Naive B cell (primary cell): ENCODE data around the gene SMPDL3B. TPM values are rescaled to one million over a fixed set of nuclear protein-coding genes. Genes with fewer than 3 reads are reported as not detected.

Source experiments
- ATAC-seq, 2 donors: fragments of 150-1000 bp; cut with Tn5 transposase; 2 replicates each; pipeline ENCODE4 v1.10.0; 2021; ENCODE audit warnings: low read depth in 2 of 2, mild to moderate bottlenecking in 2 of 2, moderate library complexity in 2 of 2
- DNase-seq: peaks from one replicate; pipeline ENCODE4 v3.0.0; 2022
- H3K27ac Mint-ChIP-seq, 6 donors: one replicate each; pipeline ENCODE4 v1.8.0; 2020 to 2022; ENCODE audit warnings: mild to moderate bottlenecking in 6 of 6, mixed read lengths in 6 of 6, moderate library complexity in 5 of 6, inconsistent platforms in 2 of 6
- H3K27me3 Mint-ChIP-seq, 3 donors: one replicate each; pipeline ENCODE4 v1.8.0; 2021 to 2022; ENCODE audit warnings: mixed read lengths in 3 of 3, mild to moderate bottlenecking in 1 of 3
- H3K36me3 Mint-ChIP-seq, 2 donors: one replicate each; pipeline ENCODE4 v1.8.0; 2020 to 2022; ENCODE audit warnings: mixed read lengths in 2 of 2, inconsistent platforms in 1 of 2, mild to moderate bottlenecking in 1 of 2
- H3K4me1 Mint-ChIP-seq, 3 donors: one replicate each; pipeline ENCODE4 v1.8.0; 2020 to 2022; ENCODE audit warnings: mixed read lengths in 3 of 3, inconsistent platforms in 1 of 3, mild to moderate bottlenecking in 1 of 3, moderate library complexity in 1 of 3
- H3K4me3 Mint-ChIP-seq, 8 donors: one replicate each; pipeline ENCODE4 v1.8.0; 2020 to 2022; ENCODE audit warnings: mild to moderate bottlenecking in 8 of 8, mixed read lengths in 8 of 8, moderate library complexity in 8 of 8, inconsistent platforms in 2 of 8
- H3K9me3 Mint-ChIP-seq, 7 donors: one replicate each; pipeline ENCODE4 v1.8.0; 2020 to 2022; ENCODE audit warnings: mixed read lengths in 7 of 7, mild to moderate bottlenecking in 5 of 7, inconsistent platforms in 2 of 7, moderate library complexity in 1 of 7
- polyA plus RNA-seq, 6 donors: library from polyadenylated mRNA; unstranded; fragments of 300-500 nt; fragmentation: Illumina TruSeq; gene quantifications; one replicate each; pipeline ENCODE4 v1.2.3, GENCODE V29; 2021; ENCODE audit warnings: low read depth in 6 of 6

SMPDL3B gene
- polyA plus RNA-seq, 6 donors from 2014 or later, result not detected

GRCh38 chr1:27967106-27967883 lies 32.5 kb downstream of the SMPDL3B start:
- ATAC-seq (no peak), DNase-seq (no peak)
- H3K9me3 Mint-ChIP-seq, result no peaks in the 10 kb centered on the region
- no peak overlapping the region for H3K4me3 Mint-ChIP-seq
- no peaks in the 10 kb centered on the region for H3K36me3 Mint-ChIP-seq
- peak overlapping the region in 2 of 6 donors; percentile 78 to 88 for H3K27ac Mint-ChIP-seq
- peaks cover 0 to 6% (median 0%) of the 10 kb centered on the region in 3 donors for H3K4me1 Mint-ChIP-seq
- H3K27me3 Mint-ChIP-seq, result no peaks in the 10 kb centered on the region

GRCh38 chr1:27967884-27968466 lies 33.2 kb downstream of the SMPDL3B start:
- peaks cover 0 to 6% (median 0%) of the 10 kb centered on the region in 3 donors for H3K4me1 Mint-ChIP-seq
- no peaks in the 10 kb centered on the region for H3K9me3 Mint-ChIP-seq
- no peak for ATAC-seq
- H3K36me3 Mint-ChIP-seq, result no peaks in the 10 kb centered on the region
- peak overlapping the region in 3 of 6 donors; percentile 4 to 86 (median 31) for H3K27ac Mint-ChIP-seq
- no peak overlapping the region for H3K4me3 Mint-ChIP-seq
- DNase-seq, result no peak
- H3K27me3 Mint-ChIP-seq, result no peaks in the 10 kb centered on the region

GRCh38 chr1:27968692-27969091 lies 33.9 kb downstream of the SMPDL3B start:
- H3K9me3 Mint-ChIP-seq, result no peaks in the 10 kb centered on the region
- peak overlapping the region in 1 of 8 donors; percentile 16 for H3K4me3 Mint-ChIP-seq
- ATAC-seq (no peak), DNase-seq (no peak)
- H3K36me3 Mint-ChIP-seq, result no peaks in the 10 kb centered on the region
- H3K27me3 Mint-ChIP-seq, result no peaks in the 10 kb centered on the region
- peaks cover 0 to 6% (median 0%) of the 10 kb centered on the region in 3 donors for H3K4me1 Mint-ChIP-seq
- peak overlapping the region in 3 of 6 donors; percentile 28 to 86 (median 31) for H3K27ac Mint-ChIP-seq

GRCh38 chr1:27970401-27970800 lies 35.6 kb downstream of the SMPDL3B start:
- no peak for ATAC-seq
- H3K4me3 Mint-ChIP-seq, result no peak overlapping the region
- no peak for DNase-seq
- H3K36me3 Mint-ChIP-seq, result no peaks in the 10 kb centered on the region
- H3K9me3 Mint-ChIP-seq, result no peaks in the 10 kb centered on the region
- no peaks in the 10 kb centered on the region for H3K27me3 Mint-ChIP-seq
- peaks cover 0 to 6% (median 0%) of the 10 kb centered on the region in 3 donors for H3K4me1 Mint-ChIP-seq
- H3K27ac Mint-ChIP-seq, result peak overlapping the region in 1 of 6 donors; percentile 12

DNA sequence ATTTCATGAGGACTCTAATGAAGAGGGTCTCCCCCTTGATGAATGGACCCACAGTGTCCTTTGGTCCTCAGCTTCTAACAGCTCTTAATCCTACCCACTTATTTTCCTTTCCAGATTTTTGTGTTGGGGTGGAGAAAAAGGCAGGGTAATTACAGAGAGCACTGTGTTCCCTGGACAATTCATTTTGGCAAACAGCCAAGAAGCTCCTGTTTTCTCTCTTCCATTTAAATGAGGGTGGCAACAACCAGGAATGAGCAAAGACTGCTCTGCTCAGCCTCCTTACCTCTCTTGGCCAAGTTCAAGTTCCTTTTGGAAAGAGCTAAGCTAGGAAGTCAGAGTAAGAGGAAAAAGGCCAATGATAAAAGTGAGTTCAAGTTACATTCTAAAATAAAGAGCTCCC lies 36.9 kb downstream of the SMPDL3B start:
- Mint-ChIP-seq H3K36me3 (no peaks in the 10 kb centered on the region), H3K4me1 (peaks cover 0 to 6% (median 0%) of the 10 kb centered on the region in 3 donors), H3K27me3 (no peaks in the 10 kb centered on the region), H3K4me3 (no peak overlapping the region), H3K9me3 (no peaks in the 10 kb centered on the region), H3K27ac (no peak overlapping the region)
- ATAC-seq (no peak), DNase-seq (no peak)

DNA sequence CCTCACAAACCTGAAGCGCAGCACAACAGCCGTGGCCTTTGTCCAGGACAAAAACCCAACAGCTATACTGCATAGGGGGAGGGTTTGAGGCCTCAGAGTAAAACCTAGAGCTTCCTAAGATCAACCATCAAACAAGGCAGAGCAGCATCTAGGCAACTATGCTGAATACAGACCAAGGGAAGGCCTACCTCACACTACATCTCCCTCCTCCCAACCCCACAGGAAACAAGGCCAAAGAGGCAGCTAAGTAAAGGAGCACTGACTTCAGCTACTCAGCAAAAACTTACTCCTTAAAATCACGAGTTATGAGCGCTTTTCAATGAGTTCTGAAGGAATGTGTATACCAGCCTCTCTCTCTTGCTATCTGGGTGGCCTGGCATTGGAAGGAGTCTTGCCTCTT lies 37.3 kb downstream of the SMPDL3B start:
- ATAC-seq (no peak), DNase-seq (no peak)
- no peaks in the 10 kb centered on the region for H3K27me3 Mint-ChIP-seq
- H3K4me3 Mint-ChIP-seq, result no peak overlapping the region
- H3K4me1 Mint-ChIP-seq, result peaks cover 0 to 6% (median 0%) of the 10 kb centered on the region in 3 donors
- peak overlapping the region in 2 of 6 donors; percentile 32 to 38 for H3K27ac Mint-ChIP-seq
- no peaks in the 10 kb centered on the region for H3K9me3 Mint-ChIP-seq
- H3K36me3 Mint-ChIP-seq, result peaks cover 3% of the 10 kb centered on the region in 2 donors

DNA sequence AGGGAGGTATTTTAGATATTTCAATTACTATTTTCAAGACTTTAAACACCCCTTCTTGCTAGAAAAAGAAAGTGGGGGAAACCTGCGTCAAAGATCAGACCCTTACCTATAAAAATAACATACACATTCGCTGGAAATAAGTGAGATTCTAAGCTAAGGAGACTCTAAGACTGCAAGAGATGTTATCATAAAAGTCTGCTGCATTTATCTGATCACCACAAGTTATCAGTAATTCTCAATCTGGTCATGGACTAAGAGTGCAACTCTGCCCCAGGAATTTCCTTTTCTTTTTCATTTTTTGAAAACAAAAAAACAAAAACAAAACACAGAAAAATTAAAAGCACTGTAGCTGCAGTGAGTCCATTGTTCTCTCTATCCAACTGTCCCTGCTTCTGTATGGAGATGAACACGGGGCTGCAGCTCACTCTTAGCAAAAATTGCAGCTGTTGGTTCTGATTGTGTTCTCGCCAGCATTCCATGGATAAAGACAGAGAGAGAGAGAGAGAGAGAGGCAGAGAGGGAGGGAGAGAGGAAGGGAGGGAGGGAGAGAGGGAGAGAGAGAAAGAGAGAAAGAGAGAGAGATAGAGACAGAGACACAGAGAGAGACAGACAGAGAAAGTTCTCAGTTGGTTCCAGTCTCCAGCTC lies 39.1 kb downstream of the SMPDL3B start:
- no peak for ATAC-seq
- H3K4me1 Mint-ChIP-seq, result peaks cover 0 to 6% (median 0%) of the 10 kb centered on the region in 3 donors
- peaks cover 5 to 6% of the 10 kb centered on the region in 2 donors for H3K36me3 Mint-ChIP-seq
- H3K27ac Mint-ChIP-seq, result peak overlapping the region in 2 of 6 donors; percentile 52 to 66
- no peaks in the 10 kb centered on the region for H3K27me3 Mint-ChIP-seq
- H3K4me3 Mint-ChIP-seq, result no peak overlapping the region
- DNase-seq, result no peak
- H3K9me3 Mint-ChIP-seq, result no peaks in the 10 kb centered on the region

DNA sequence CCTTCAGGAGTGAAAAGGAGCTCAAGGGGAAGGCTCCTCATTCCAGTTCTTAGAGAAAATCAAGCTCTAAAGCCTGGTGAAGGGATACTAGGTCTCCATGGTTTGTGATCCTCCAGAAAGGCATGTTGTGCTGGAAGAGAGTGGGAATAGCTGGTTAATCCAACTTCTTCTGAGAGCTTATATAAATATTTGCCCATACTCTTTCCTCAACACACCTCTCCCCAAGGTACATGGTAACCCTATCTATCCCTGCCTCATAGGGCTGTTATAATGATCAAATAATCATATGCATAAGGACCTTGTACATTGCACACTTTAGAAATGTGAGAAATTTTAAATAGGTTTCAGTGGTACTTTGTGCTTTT lies 39.6 kb downstream of the SMPDL3B start:
- DNase-seq (no peak), ATAC-seq (no peak)
- H3K27ac Mint-ChIP-seq, result peak overlapping the region in 2 of 6 donors; percentile 52 to 66
- no peaks in the 10 kb centered on the region for H3K27me3 Mint-ChIP-seq
- H3K4me3 Mint-ChIP-seq, result no peak overlapping the region
- H3K36me3 Mint-ChIP-seq, result peaks cover 5 to 6% of the 10 kb centered on the region in 2 donors
- no peaks in the 10 kb centered on the region for H3K9me3 Mint-ChIP-seq
- peaks cover 0 to 5% (median 0%) of the 10 kb centered on the region in 3 donors for H3K4me1 Mint-ChIP-seq

DNA sequence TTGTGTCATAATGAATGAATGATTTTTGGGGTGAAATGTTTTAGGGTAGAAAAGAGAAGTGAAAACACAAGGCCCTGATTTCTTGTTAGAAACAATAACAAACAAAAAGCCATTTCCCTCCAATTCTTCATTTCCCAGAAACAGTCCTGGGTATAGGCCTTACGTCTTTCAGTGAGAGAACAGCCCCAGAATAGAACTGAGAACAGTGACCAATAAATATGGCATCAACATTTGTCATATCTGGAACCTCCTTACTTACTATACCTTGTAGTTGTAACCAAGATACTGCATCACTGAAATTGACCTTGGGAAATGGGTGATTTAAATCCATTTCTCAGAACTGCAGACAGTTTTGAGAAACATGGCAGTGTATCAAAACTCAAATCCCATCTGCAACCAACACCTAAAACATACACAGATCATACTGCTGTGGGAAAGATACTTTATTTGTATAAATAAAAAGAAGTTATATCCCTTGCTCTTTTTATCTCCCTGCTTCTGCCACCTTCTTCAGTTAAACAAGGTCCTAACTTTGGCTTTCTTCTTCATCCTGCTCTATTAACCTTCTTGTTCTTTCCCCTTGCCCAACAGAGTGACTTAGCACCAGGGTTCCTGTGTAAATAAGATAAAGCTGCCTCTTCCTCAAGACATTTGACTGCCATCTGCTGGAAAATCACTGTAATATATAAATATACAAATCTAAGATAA lies 44.5 kb downstream of the SMPDL3B start:
- H3K9me3 Mint-ChIP-seq, result no peaks in the 10 kb centered on the region
- ATAC-seq (peak; percentile 42 to 60), DNase-seq (peak; percentile 43)
- H3K36me3 Mint-ChIP-seq, result peaks cover 5 to 6% of the 10 kb centered on the region in 2 donors
- H3K27ac Mint-ChIP-seq, result no peak overlapping the region
- no peaks in the 10 kb centered on the region for H3K4me1 Mint-ChIP-seq
- no peaks in the 10 kb centered on the region for H3K27me3 Mint-ChIP-seq
- no peak overlapping the region for H3K4me3 Mint-ChIP-seq

- no peak overlapping the region for H3K27ac Mint-ChIP-seq
- H3K4me1 Mint-ChIP-seq, result no peaks in the 10 kb centered on the region
- no peaks in the 10 kb centered on the region for H3K27me3 Mint-ChIP-seq
- DNase-seq (no peak), ATAC-seq (no peak)
- H3K4me3 Mint-ChIP-seq, result no peak overlapping the region
- peaks cover 5 to 6% of the 10 kb centered on the region in 2 donors for H3K36me3 Mint-ChIP-seq
- no peaks in the 10 kb centered on the region for H3K9me3 Mint-ChIP-seq
Measured at GRCh38 chr1:27979859-27980201, 45.0 kb downstream of the SMPDL3B start.

DNA sequence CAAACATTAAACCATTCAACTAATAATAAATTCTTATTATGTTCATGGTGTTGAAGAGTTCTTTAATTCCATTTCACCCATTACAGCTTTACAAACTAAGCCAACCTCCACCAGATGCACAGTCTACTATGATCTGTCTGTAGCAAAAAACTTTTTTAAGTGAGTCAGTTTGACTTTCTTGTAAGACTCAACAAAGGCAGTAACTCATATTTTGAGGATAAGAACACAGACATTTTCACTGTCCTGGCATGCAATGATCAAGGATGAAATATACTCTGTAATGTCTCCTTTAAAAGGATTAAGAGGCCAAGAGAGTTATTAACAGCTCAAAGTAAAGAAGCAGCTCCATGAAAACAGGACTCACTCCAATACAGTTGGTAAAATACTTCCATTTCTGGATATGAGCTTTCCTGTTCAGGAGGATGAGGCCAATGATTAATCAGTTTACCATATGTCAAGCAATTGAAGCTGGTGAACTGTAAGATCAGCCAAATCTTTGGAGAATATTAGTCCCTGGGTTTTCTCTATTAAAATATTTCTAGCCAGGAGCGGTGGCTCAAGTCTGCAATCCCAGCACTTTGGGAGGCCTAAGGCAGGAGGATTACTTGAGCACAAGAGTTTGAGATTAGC lies 45.5 kb downstream of the SMPDL3B start:
- peaks cover 5 to 6% of the 10 kb centered on the region in 2 donors for H3K36me3 Mint-ChIP-seq
- H3K27ac Mint-ChIP-seq, result peak overlapping the region in 2 of 6 donors; percentile 21 to 71
- ATAC-seq (no peak), DNase-seq (no peak)
- H3K4me3 Mint-ChIP-seq, result no peak overlapping the region
- no peaks in the 10 kb centered on the region for H3K27me3 Mint-ChIP-seq
- no peaks in the 10 kb centered on the region for H3K4me1 Mint-ChIP-seq
- H3K9me3 Mint-ChIP-seq, result no peaks in the 10 kb centered on the region

- peaks cover 5 to 6% of the 10 kb centered on the region in 2 donors for H3K36me3 Mint-ChIP-seq
- H3K27me3 Mint-ChIP-seq, result no peaks in the 10 kb centered on the region
- no peaks in the 10 kb centered on the region for H3K9me3 Mint-ChIP-seq
- H3K4me1 Mint-ChIP-seq, result no peaks in the 10 kb centered on the region
- no peak overlapping the region for H3K27ac Mint-ChIP-seq
- ATAC-seq (no peak), DNase-seq (no peak)
- H3K4me3 Mint-ChIP-seq, result no peak overlapping the region
Measured at GRCh38 chr1:27981145-27981544, 46.3 kb downstream of the SMPDL3B start.

DNA sequence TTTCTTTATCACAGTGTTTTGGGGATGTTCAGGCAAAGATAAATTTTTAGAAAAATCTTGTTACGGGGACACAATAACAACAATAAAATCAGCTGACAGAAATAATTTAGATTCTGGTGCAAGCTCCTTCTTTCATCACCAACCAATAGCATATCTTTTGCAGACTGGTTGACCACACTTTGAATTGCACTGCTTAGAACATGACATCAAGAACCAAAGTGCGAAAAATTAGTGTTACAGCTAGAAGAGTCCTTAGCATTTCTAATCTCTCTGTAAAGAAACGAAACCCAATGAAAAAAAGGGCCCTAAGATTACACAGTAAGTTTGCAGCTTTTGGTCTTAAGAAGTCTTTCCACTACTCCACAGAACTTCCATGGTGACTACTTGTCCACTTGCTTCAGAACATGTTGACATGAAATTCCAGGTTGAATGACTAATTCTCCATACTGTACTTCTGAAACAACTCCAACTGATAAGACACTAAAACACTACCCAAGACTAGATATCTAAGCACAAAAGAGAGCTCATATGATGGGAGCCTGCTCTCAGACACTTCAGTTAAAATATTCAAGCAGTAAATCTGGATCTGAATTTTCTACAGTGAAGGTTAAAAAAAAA lies 56.2 kb downstream of the SMPDL3B start:
- Mint-ChIP-seq H3K9me3 (no peaks in the 10 kb centered on the region), H3K36me3 (peaks cover 5 to 21% of the 10 kb centered on the region in 2 donors), H3K4me3 (no peak overlapping the region), H3K27me3 (no peaks in the 10 kb centered on the region), H3K27ac (peak overlapping the region in 3 of 6 donors; percentile 21 to 86 (median 28)), H3K4me1 (peaks cover 0 to 5% (median 0%) of the 10 kb centered on the region in 3 donors)
- DNase-seq (no peak), ATAC-seq (no peak)
